Measurements from ENCODE around the gene TTF1.

Gene TTF1

GRCh38 chr9:132356324-132356924, 50.2 kb downstream of the TTF1 start:
- ATAC-seq, result no peak
- no peak for TF ChIP-seq POU6F1 (CRISPR knock-in tag; IDR thresholded peaks at IDR 0.05; ENCODE audit: borderline replicate concordance, low read depth)
- TF ChIP-seq ARNTL (CRISPR knock-in tag; IDR thresholded peaks at IDR 0.05; ENCODE audit: borderline replicate concordance, low read depth), result no peak
- no peak for TF ChIP-seq ZFP3 (CRISPR knock-in tag; IDR thresholded peaks at IDR 0.05)
- no peak for TF ChIP-seq BACH2 (CRISPR knock-in tag; IDR thresholded peaks at IDR 0.05; ENCODE audit: borderline replicate concordance)
- no peak for TF ChIP-seq ESRRG (CRISPR knock-in tag; IDR thresholded peaks at IDR 0.05)
- no peak for TF ChIP-seq PATZ1 (CRISPR knock-in tag; IDR thresholded peaks at IDR 0.05; ENCODE audit: borderline replicate concordance)
- TF ChIP-seq RARB (CRISPR knock-in tag; IDR thresholded peaks at IDR 0.05), result no peak
- no peak for TF ChIP-seq PPARA (CRISPR knock-in tag; IDR thresholded peaks at IDR 0.05; ENCODE audit: borderline replicate concordance)
- TF ChIP-seq CSRNP3 (CRISPR knock-in tag; IDR thresholded peaks at IDR 0.05), result no peak
- TF ChIP-seq TSHZ2 (CRISPR knock-in tag; IDR thresholded peaks at IDR 0.05), result no peak
- no peak for TF ChIP-seq CREB5 (CRISPR knock-in tag; IDR thresholded peaks at IDR 0.05; ENCODE audit: low read depth)
- TF ChIP-seq ZFP30 (CRISPR knock-in tag; IDR thresholded peaks at IDR 0.05), result no peak
- TF ChIP-seq TCF4 (CRISPR knock-in tag; IDR thresholded peaks at IDR 0.05; ENCODE audit: borderline replicate concordance), result no peak
- no peak for TF ChIP-seq SNAI2 (CRISPR knock-in tag; IDR thresholded peaks at IDR 0.05)

- TF ChIP-seq CSDC2 (CRISPR knock-in tag; IDR thresholded peaks at IDR 0.05) (0 out of 2 replicates have a peak, but pooled peaks have one; percentile 55), PATZ1 (CRISPR knock-in tag; IDR thresholded peaks at IDR 0.05; ENCODE audit: borderline replicate concordance) (peak; percentile 96; the same call in 1 of the 2 replicates), GLIS3 (CRISPR knock-in tag; IDR thresholded peaks at IDR 0.05) (0 out of 2 replicates have a peak, but pooled peaks have one; percentile 53), TOX (CRISPR knock-in tag; IDR thresholded peaks at IDR 0.05; ENCODE audit: borderline replicate concordance) (no peak)
- ATAC-seq, result peak; percentile 96
Measured at GRCh38 chr9:132354637-132355355, 51.8 kb downstream of the TTF1 start, which contains the start of gene SETX. Gene SETX, minus strand, starts transcription at chr9:132354986. Its CDS starts 5,558 bp downstream, at chr9:132349428.

Data from SK-N-SH treated with all-trans-retinoic acid at 6 μM for 48 hours (cell line).